Upper lobe of right lung (tissue), 1 donor: Measurements from ENCODE around the gene IPCEF1. TPM values are rescaled to one million over a fixed set of nuclear protein-coding genes. Genes with fewer than 3 reads are reported as not detected.

ENCODE experiments used
- ATAC-seq: fragments of 200-7000 bp; cut with Tn5 transposase; one replicate; pipeline ENCODE4 v1.9.1; 2020; ENCODE audit warnings: mild to moderate bottlenecking, moderate library complexity
- DNase-seq: peaks from one replicate; pipeline ENCODE4 v3.0.0-alpha.2; 2020
- H3K27ac ChIP-seq: fragments of 200-600 bp; one replicate; pipeline ENCODE4 v1.8.0; 2022
- H3K27me3 ChIP-seq: fragments of 200-600 bp; one replicate; pipeline ENCODE4 v1.8.0; 2022; ENCODE audit warnings: mild to moderate bottlenecking
- H3K36me3 ChIP-seq: fragments of 200-600 bp; one replicate; pipeline ENCODE4 v1.8.0; 2022
- H3K4me1 ChIP-seq: fragments of 200-600 bp; one replicate; pipeline ENCODE4 v1.8.0; 2022
- H3K4me3 ChIP-seq: fragments of 200-600 bp; one replicate; pipeline ENCODE4 v1.8.0; 2022; ENCODE audit warnings: mild to moderate bottlenecking
- H3K9me3 ChIP-seq: fragments of 200-600 bp; one replicate; pipeline ENCODE4 v1.8.0; 2022
- intact Hi-C: fragments of 100-400 bp; cut with DNase I; formaldehyde crosslinking; loops from one replicate; pipeline ENCODE4 v1.11.0; 2022
- total RNA-seq: library from RNA; stranded (reverse); fragmentation: NEBNext Ultra II Directional; extraction: Animal tissue kit (Norgen Biotek cat#: 25700); gene quantifications from one replicate; pipeline ENCODE4 v1.2.1, GENCODE V29; 2021
- TF ChIP-seq, protein P1 (sequence below): fragments of 200-600 bp; IDR thresholded peaks from one replicate; pipeline ENCODE4 v1.8.0; 2022; ENCODE audit warnings: antibody characterized with exemption
- donor health status: DM: no; HTN: yes; CAD: no; lungs with severe emphysema.

IPCEF1 gene
- total RNA-seq, 1 donor from 2014 or later, result 8.8 TPM

DNA sequence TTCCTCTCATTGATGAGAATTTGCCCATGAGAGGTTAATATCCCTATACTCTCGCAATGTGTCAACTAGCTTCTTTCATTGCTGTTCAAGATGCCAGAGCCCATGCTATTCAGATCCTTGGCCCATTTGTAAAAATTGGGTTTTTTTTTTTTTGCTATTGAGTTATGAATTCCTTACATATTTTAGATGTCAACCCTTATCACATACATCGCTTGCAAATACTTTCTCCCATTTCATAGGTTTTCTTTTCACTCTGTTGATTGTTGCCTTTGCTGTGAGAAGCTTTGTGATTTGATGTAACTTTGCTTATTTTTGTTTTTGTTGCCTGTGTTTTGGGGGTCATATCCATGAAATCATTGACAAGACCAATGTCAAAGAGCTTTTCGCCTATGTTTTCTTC, 32.2 kb upstream of the IPCEF1 start:
- Histone ChIP-seq H3K27ac (no peak overlapping the region), H3K4me3 (no peak overlapping the region), H3K27me3 (no peaks in the 10 kb centered on the region), H3K4me1 (no peaks in the 10 kb centered on the region), H3K9me3 (no peaks in the 10 kb centered on the region), H3K36me3 (no peaks in the 10 kb centered on the region)
- DNase-seq (no peak), ATAC-seq (no peak)
- intact Hi-C loops, result no loop called here
- TF ChIP-seq, protein P1, sequence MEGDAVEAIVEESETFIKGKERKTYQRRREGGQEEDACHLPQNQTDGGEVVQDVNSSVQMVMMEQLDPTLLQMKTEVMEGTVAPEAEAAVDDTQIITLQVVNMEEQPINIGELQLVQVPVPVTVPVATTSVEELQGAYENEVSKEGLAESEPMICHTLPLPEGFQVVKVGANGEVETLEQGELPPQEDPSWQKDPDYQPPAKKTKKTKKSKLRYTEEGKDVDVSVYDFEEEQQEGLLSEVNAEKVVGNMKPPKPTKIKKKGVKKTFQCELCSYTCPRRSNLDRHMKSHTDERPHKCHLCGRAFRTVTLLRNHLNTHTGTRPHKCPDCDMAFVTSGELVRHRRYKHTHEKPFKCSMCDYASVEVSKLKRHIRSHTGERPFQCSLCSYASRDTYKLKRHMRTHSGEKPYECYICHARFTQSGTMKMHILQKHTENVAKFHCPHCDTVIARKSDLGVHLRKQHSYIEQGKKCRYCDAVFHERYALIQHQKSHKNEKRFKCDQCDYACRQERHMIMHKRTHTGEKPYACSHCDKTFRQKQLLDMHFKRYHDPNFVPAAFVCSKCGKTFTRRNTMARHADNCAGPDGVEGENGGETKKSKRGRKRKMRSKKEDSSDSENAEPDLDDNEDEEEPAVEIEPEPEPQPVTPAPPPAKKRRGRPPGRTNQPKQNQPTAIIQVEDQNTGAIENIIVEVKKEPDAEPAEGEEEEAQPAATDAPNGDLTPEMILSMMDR, result no peak

DNA sequence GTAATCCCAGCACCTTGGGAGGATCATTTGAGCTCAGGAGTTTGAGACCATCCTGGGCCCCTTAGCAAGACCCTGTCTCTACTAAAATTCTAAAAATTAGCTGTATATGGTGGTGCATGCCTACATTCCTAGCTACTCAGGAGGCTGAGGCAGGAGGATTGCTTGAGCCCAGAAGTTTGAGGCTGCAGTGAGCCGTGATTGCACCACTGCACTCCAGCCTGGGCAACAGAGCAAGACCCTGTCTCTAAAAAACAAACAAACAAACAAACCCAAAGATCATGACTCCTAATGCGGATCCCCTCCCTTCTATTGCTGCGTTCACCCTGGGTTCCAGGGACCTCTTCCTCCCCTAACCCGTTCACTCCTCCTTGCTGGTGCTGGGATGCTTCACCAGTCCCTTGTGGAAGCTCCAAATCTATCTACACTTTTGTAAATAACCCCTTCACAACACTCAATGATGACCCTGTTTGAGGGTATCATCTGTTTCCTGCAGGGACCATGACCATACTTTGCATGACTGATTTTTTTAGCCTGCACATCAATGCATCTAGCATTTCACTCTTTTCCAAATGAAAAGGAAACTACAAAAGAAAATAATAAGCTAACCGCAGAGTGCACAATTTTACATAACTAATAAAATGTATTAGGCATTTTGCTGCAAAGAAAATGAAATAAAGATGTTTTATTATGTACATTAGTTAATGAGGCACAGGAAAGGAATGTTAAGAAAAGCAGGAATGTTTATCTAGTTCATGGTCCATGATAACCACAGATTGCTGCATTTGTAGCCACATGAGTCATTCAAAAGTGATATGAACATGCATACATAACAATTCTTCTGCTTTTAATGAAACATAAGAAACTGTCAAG, 30.5 kb upstream of the IPCEF1 start:
- Histone ChIP-seq H3K27ac (no peak overlapping the region), H3K9me3 (no peaks in the 10 kb centered on the region), H3K4me1 (no peaks in the 10 kb centered on the region), H3K4me3 (no peak overlapping the region), H3K36me3 (no peaks in the 10 kb centered on the region), H3K27me3 (no peaks in the 10 kb centered on the region)
- no peak for DNase-seq
- TF ChIP-seq, protein P1, result no peak
- ATAC-seq, result no peak
- intact Hi-C loops, result no loop called here

DNA sequence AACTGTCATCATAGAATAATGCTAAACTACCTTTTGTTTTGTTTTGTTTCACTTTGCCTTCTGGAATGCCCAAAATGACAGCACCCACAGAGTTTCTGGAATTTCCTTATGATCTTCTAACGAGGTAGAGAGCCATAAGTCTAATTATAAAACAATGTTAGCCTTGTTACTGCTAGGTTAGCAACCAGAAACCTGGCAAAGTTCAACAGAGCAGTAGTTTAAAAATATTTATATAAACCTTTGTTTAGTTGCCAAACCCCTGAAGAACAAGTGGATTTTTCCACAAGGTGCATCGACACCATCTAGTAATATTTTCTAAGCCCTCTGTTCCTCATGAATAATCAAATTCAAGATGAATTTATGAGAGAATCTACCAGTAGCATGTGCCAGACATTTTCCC, 27.6 kb upstream of the IPCEF1 start:
- no peaks in the 10 kb centered on the region for H3K27me3 ChIP-seq
- H3K9me3 ChIP-seq, result no peaks in the 10 kb centered on the region
- no peak overlapping the region for H3K4me3 ChIP-seq
- no peak overlapping the region for H3K27ac ChIP-seq
- TF ChIP-seq, protein P1, result no peak
- H3K36me3 ChIP-seq, result no peaks in the 10 kb centered on the region
- DNase-seq (no peak), ATAC-seq (no peak)
- intact Hi-C loops, result no loop called here
- no peaks in the 10 kb centered on the region for H3K4me1 ChIP-seq

DNA sequence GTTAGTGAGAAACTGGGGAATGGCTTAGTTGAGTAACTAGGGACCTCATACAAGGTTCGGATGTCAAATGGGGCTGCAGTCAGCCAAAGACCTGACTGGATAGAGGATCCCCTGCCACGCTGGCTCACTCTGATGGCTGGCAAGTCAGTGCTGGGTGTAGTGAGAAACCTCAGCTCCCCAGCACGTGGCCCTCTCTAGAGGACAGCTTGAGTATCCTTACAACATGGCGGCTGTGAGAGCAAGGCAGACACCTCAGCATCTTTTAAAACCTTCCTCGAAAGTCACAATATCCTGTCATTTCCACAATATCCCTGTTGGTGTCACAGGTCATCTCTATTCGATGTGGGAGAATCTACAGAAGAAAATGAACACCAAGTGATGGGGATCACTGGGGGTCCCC, 26.7 kb upstream of the IPCEF1 start:
- H3K4me3 ChIP-seq, result no peak overlapping the region
- ATAC-seq, result no peak
- no peak overlapping the region for H3K27ac ChIP-seq
- TF ChIP-seq, protein P1, result no peak
- intact Hi-C loops, result no loop called here
- no peaks in the 10 kb centered on the region for H3K4me1 ChIP-seq
- no peaks in the 10 kb centered on the region for H3K9me3 ChIP-seq
- DNase-seq, result no peak
- no peaks in the 10 kb centered on the region for H3K36me3 ChIP-seq
- no peaks in the 10 kb centered on the region for H3K27me3 ChIP-seq

DNA sequence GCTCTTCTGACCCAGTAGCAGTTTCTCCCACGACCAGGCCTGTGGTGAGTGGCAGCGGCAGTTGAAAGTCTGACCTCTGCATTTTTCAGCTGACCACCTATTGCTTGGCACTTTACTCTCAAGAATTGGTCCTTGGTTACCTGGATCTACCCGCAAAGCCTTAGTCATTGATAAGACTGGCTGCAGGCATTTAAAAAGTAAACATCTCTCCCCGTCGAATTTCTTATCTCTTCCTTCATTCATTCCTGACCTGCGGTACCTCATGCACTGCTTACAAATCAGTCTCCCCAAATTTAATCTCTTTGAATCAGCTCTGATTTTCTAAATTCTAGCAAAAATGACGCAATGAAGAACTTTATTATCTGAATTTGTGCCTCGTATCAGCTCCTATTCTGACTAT, 26.1 kb upstream of the IPCEF1 start:
- TF ChIP-seq, protein P1, result no peak
- Histone ChIP-seq H3K4me3 (no peak overlapping the region), H3K4me1 (no peaks in the 10 kb centered on the region), H3K9me3 (no peaks in the 10 kb centered on the region), H3K27ac (no peak overlapping the region), H3K27me3 (no peaks in the 10 kb centered on the region), H3K36me3 (no peaks in the 10 kb centered on the region)
- intact Hi-C loops, result no loop called here
- ATAC-seq (no peak), DNase-seq (no peak)
